ENCODE measurements around the gene APOBEC3F. TPM values are rescaled to one million over a fixed set of nuclear protein-coding genes. Genes with fewer than 3 reads are reported as not detected.

APOBEC3F gene
- polyA plus RNA-seq, 2 of the 4 experiments (the other 2 are of a cell fraction), result 2.9 to 3.3 TPM

- H3K4me2 ChIP-seq, result no peak overlapping the region
- 89% methylated on average over 10 of the region's 15 CpGs for WGBS (ENCODE audit: missing lambda C conversion rate)
- ATAC-seq, result no peak
- no peak overlapping the region for H3K27ac ChIP-seq
- ChIA-PET POLR2A (no interaction called here), CTCF (no interaction called here)
- FAIRE-seq, result no peak
- no peak overlapping the region for H3K4me3 ChIP-seq
- no peaks in the 10 kb centered on the region for H3K4me1 ChIP-seq
- H3K9me3 ChIP-seq, result no peaks in the 10 kb centered on the region
- TF ChIP-seq KDM1A (IDR thresholded peaks at IDR 0.05; ENCODE audit: low read depth), result no peak
- no peak for TF ChIP-seq FOSL2 (IDR thresholded peaks at IDR 0.05)
- TF ChIP-seq FOSL2 (CRISPR knock-in tag; IDR thresholded peaks at IDR 0.05), result no peak
- TF ChIP-seq RAD21 (conservative IDR thresholded peaks at IDR 0.05 in 1 of 2, IDR thresholded peaks at IDR 0.05 in 1 of 2), result no peak
- TF ChIP-seq ZSCAN20 (CRISPR knock-in tag; IDR thresholded peaks at IDR 0.05), result no peak
- no peak for TF ChIP-seq GATA3 (IDR thresholded peaks at IDR 0.05; ENCODE audit: borderline replicate concordance)
- DNase-seq (ENCODE audit: low read depth in 1 of 2, low spot score in 1 of 2), result no peak
Measured at GRCh38 chr22:39024519-39025308, 15.9 kb upstream of the APOBEC3F start.

- 82% methylated on average over 12 of the region's 12 CpGs for WGBS (ENCODE audit: missing lambda C conversion rate)
- ChIA-PET CTCF (interaction anchor here (0.7 to 1.0 kb wide), 2 partner anchors 28 to 38 kb away, joined by 3 to 4 read pairs; no protein-coding TSS in a partner anchor), POLR2A (interaction anchor here (0.6 kb wide), 1 partner anchor 493 kb away, joined by 3 read pairs; no protein-coding TSS in a partner anchor)
- H3K9me3 ChIP-seq, result no peaks in the 10 kb centered on the region
- FAIRE-seq, result no peak
- no peak for DNase-seq (ENCODE audit: low read depth in 1 of 2, low spot score in 1 of 2)
- no peak overlapping the region for H3K4me3 ChIP-seq
- no peak overlapping the region for H3K27ac ChIP-seq
- H3K4me2 ChIP-seq, result no peak overlapping the region
- no peak for TF ChIP-seq EHMT2 (IDR thresholded peaks at IDR 0.05; ENCODE audit: low read depth)
- 0 out of 4 replicates have a peak, but pooled peaks of 1 of the 2 experiments have one; percentile 13 for TF ChIP-seq CEBPB (IDR thresholded peaks at IDR 0.05)
- no peak for TF ChIP-seq PBX3 (IDR thresholded peaks at IDR 0.05)
- ATAC-seq, result no peak
- no peaks in the 10 kb centered on the region for H3K4me1 ChIP-seq
Measured at GRCh38 chr22:39026509-39027150, 14.0 kb upstream of the APOBEC3F start.

- no peak for ATAC-seq
- 86% methylated on average over 1 of the region's 4 CpGs for WGBS (ENCODE audit: missing lambda C conversion rate)
- no peaks in the 10 kb centered on the region for H3K4me1 ChIP-seq
- ChIA-PET POLR2A (no interaction called here), CTCF (no interaction called here)
- H3K9me3 ChIP-seq, result no peaks in the 10 kb centered on the region
- no peak overlapping the region for H3K4me3 ChIP-seq
- no peak for DNase-seq (ENCODE audit: low read depth in 1 of 2, low spot score in 1 of 2)
- FAIRE-seq, result no peak
- no peak overlapping the region for H3K27ac ChIP-seq
- H3K4me2 ChIP-seq, result no peak overlapping the region
- TF ChIP-seq MAFK (IDR thresholded peaks at IDR 0.05; ENCODE audit: partially characterized antibody) (no peak), CHD4 (IDR thresholded peaks at IDR 0.05; ENCODE audit: borderline replicate concordance) (no peak), RNF2 (IDR thresholded peaks at IDR 0.05; ENCODE audit: borderline replicate concordance, low read depth) (no peak), RFX5 (IDR thresholded peaks at IDR 0.05) (no peak), FOSB (CRISPR knock-in tag; IDR thresholded peaks at IDR 0.05) (no peak), HDAC2 (IDR thresholded peaks at IDR 0.05) (no peak), EHF (CRISPR knock-in tag; IDR thresholded peaks at IDR 0.05) (no peak), GATA3 (IDR thresholded peaks at IDR 0.05; ENCODE audit: borderline replicate concordance) (no peak), POLR2AphosphoS2 (conservative IDR thresholded peaks at IDR 0.05; ENCODE audit: low read length) (no peak), ZSCAN20 (CRISPR knock-in tag; IDR thresholded peaks at IDR 0.05) (no peak), RAD21 (conservative IDR thresholded peaks at IDR 0.05 in 1 of 2, IDR thresholded peaks at IDR 0.05 in 1 of 2) (no peak), SREBF2 (IDR thresholded peaks at IDR 0.05) (no peak), HEYL (CRISPR knock-in tag; IDR thresholded peaks at IDR 0.05) (no peak), RARB (CRISPR knock-in tag; IDR thresholded peaks at IDR 0.05) (no peak), MAZ (IDR thresholded peaks at IDR 0.05; ENCODE audit: borderline replicate concordance, low read depth, low read length) (no peak), CBX2 (IDR thresholded peaks at IDR 0.05; ENCODE audit: borderline replicate concordance, low read depth) (no peak), CEBPB (IDR thresholded peaks at IDR 0.05) (no peak), FOSL2 (IDR thresholded peaks at IDR 0.05) (no peak), FOSL2 (CRISPR knock-in tag; IDR thresholded peaks at IDR 0.05) (no peak)
Measured at GRCh38 chr22:39027717-39028116, 12.9 kb upstream of the APOBEC3F start.
